GM12873 (cell line): ENCODE results near the gene EXOC2.

Experiments used
- TF ChIP-seq, protein P1 (sequence below): IDR thresholded peaks from 2 replicates; pipeline ENCODE4 v1.5.1; 2012; ENCODE audit warnings: low read depth, mild to moderate bottlenecking, moderate library complexity, low read length, control low read depth; ENCODE audit not compliant: insufficient read depth; ENCODE audit errors: missing control alignments

Gene EXOC2

DNA sequence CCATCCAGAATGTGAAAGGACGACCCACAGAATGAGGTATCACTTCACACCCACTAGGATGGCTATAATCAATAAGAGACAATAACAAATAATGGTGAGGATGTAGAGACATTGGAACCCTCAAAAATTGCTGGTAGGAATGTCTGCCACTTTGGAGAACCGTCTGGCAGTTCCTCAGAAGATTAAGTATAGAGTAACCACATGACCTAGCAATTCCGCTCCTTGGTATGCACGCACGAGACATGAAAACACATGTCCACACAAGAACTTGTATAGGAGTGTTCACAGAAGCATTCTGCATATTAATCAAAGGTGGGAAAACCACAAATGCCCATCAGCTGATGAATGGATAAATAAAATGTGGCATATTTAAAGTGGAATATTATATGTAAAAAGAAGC is 200.8 kb downstream of the EXOC2 start:
- TF ChIP-seq, protein P1, sequence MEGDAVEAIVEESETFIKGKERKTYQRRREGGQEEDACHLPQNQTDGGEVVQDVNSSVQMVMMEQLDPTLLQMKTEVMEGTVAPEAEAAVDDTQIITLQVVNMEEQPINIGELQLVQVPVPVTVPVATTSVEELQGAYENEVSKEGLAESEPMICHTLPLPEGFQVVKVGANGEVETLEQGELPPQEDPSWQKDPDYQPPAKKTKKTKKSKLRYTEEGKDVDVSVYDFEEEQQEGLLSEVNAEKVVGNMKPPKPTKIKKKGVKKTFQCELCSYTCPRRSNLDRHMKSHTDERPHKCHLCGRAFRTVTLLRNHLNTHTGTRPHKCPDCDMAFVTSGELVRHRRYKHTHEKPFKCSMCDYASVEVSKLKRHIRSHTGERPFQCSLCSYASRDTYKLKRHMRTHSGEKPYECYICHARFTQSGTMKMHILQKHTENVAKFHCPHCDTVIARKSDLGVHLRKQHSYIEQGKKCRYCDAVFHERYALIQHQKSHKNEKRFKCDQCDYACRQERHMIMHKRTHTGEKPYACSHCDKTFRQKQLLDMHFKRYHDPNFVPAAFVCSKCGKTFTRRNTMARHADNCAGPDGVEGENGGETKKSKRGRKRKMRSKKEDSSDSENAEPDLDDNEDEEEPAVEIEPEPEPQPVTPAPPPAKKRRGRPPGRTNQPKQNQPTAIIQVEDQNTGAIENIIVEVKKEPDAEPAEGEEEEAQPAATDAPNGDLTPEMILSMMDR = no peak

DNA sequence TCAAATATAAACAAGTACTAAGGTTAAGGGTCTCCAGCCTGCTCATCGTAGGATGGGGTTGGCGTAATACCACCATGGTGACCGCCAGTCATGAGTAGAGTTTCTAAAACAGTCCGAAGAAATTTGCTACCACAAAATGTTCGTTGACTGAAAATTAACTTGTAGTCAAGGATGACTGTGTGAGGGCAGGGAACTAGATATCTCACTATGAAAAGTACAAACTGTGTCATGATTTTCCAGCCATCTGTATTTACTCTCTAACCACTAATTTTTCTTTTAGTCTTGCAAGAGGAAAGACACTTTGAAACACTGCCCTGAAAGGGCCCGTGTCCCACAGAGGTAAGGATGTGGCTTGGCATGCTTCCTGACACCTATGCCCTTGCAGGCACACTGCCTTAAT is 201.7 kb downstream of the EXOC2 start:
- TF ChIP-seq, protein P1 = no peak

DNA sequence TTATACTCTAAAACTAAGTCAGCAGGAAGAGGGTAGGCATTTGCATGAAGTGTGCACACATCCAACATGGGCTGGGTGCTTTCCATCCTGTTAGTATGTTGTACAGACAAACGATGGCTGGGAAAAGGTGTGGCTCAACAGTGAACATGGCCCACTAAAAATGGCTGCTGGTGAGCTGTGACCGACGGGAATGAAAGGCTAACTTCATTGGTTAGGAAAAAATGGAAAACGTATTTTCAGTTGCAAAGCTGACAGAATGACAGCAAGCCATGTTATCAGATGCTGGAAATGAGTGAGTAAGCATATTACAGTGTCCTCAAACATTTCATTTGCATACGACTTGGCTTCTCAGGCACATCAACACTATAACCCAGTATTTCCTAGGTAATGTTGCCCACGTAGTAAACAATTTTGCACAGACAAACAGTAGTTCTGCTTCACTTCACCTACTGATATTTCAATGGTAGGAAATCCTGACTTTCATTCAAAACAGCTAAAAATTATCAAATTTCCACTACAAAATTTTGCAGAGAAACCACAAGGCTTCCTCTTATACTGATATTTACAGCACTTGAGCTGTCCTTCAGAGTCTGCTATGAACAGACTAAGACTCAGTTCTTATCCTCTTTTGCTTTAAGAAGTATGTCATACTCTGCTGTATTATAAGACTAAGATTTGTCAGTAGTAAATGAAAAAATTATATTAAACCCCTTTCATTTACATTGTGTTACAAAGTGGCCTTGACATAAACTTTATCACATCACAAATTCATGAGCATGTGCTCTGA is 202.5 kb downstream of the EXOC2 start:
- TF ChIP-seq, protein P1 = no peak

DNA sequence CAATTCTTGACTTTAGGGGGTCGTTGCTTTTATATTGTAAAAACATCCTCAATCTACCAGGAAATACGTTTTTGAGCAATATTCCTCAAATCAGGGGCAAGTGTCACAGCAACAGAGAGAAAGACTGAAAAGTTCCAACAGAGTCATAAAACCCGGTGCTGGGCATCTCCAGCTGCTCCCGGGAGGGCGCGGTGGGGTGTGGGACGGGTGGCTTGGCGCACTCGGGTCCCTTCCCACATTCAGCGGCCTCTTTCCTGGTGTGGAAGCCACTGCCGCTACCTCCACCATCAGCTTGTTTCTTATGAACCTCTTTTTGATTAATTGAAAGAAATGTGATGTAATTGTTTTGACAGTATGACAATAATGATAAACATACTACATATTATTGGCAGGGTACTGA is 203.2 kb downstream of the EXOC2 start:
- TF ChIP-seq, protein P1 = no peak

DNA sequence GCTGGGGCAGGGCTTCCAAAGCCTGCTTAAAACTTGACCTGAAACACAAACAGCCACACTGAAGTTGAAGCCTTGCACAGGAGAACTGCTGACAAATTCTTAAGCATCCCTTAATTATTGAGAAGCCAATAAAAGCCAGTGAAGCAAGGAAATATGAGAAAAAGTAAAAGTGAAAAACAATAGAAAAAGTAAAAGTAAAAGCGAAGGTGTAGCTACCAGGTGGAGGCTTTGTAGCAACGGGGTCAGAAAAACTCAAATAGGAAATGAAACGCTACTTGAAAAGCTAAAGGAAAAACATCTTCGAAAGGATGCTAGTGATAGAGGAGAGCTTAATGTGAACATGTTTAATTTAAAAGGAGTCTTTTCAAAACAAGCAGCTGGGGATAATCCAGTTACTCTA is 203.9 kb downstream of the EXOC2 start:
- TF ChIP-seq, protein P1 = no peak

DNA sequence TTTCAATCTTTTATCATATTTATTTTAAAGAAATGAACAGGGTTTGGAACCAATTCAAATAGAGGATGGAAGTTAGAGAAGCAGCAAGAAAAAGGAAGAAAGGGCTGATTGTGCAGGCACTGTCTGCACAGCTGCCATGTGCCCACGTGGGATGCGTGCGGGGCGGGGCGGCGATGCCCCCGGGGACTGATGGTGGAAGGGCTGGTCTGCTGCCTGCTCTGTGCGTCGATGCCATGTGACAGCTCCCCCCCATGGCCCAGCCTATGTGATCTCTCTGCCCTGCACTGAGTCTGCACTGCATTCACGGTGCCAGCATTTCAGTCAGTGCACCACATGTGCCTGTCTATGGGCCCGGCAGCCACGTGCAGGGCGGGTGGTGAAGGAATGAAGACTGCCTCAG is 205.0 kb downstream of the EXOC2 start:
- TF ChIP-seq, protein P1 = no peak

DNA sequence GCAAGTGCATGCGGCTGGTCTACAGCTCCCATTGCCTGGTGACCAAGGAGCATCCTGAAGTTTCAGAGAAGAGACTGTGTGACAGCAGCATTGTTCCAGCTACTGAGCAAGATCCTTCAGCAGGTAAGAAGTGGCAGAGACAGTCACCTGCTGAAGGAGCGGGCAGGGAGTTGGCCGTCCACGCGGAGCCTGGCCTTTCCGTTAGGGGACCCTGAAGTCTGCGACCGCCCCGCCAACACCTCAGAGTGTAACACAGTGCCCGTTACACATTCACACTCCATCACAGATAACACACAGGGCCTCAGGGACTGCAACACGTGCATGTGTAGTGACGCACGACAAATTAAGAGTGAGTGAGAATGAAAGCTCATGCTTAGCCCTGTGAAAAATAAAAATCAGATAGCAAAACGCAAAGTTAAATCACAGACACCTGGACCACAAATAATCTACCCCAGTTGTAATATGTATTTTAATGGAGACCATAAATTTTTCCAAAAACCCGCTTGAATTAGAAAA is 207.2 kb downstream of the EXOC2 start:
- TF ChIP-seq, protein P1 = no peak
